HG02970 (cell line): Measurements from ENCODE around the gene DNM3.
"Not testable (repeated sequence)": the region's sequence is repeated elsewhere in the genome, so short reads cannot be mapped to it uniquely, and the experiment has no call there.

Experiments used
- ATAC-seq: cut with Tn5 transposase; IDR thresholded peaks from one replicate; pipeline ENCODE4 v1.9.1; 2021; ENCODE audit warnings: mild to moderate bottlenecking, moderate library complexity, moderate number of reproducible peaks; ENCODE audit not compliant: unreplicated experiment, low FRiP score

DNM3 gene

DNA sequence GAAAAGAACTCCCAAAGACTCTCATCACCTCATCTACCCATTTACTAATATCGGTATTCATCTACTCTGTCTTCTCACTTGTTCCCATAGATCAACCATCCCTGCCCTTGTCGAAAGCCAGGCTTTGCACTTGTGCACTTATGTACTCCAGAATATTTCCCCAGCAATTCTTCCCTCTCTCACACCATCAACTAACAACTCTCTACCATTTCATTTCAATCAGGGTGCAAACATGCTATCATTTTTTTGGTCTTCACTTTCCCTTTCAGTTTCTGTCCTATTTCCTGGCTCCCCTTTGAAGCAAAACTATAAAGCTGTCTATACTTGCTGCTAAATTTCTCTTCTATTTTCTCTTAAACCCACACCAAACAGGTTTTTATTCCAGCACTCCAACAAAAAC, 585.9 kb downstream of the DNM3 start:
- no peak for ATAC-seq

DNA sequence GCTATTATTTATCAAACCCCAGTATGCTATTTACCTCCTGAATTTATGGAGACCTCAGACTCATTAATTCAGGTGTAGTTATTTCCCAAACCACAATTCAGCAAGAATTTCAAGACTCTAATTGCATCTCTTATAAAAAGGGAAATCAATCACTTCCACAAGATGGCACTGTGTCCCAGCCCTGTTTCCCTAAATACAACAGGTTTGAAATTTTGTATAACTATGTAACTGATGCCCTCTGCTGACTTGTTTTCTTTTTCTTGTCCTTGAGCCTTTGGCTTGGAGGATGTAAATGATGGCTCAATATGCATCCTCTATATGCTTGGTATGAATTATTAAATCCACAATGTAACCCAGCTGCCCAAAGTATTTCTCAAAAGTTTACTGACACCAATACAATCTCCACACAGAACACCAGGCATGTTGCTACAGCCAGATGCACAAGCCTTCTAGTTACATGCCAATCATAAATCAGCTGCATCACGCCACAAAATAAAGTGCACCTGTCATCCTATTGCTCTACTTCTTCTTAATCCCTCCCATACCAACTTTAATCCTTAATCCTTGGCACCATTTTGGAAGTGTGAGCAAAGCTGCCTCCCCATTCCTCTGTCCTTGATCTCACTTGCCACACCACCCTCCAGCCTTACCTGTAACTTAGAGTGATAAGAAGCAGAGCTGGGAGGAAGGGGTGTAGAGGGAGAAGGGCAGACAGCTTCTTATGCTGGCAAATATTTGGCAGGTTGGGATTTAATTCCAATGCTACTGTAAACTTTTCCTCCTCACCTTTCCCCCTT, 588.2 kb downstream of the DNM3 start:
- ATAC-seq = no peak

DNA sequence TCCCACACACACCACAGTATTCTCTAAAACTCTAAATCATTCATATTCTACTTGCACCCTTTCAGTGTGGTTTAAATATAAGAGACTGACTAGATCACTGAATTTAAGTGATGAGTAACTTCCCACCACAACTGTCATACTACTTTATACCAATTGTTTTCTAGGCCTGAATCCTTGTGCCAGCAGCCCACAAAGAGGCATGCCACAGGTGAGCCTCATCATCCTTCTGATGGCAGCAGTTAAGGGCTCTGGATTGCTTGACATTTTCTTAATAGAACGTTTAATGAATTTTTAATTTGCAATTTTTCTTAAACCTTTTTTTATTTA, 588.8 kb downstream of the DNM3 start:
- ATAC-seq = no peak

DNA sequence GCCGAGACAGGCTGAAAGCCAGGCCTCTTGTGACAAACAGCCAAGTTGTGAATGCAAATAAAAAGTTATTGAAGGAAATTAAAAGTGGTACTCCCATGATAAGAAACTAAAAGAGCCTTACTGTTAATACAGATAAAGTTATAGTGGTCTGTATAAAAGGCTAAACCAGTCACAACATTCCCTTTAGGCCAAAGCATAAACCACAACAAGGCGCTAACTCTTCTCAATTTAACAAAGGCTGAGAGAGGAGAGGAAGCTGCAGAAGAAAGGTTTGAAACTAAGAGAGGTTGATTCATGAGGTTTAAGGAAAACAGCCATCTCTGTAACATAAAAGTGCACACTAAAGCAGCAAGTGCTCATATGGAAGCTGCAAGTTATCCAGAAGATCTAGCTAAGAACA, 589.9 kb downstream of the DNM3 start:
- no peak for ATAC-seq

DNA sequence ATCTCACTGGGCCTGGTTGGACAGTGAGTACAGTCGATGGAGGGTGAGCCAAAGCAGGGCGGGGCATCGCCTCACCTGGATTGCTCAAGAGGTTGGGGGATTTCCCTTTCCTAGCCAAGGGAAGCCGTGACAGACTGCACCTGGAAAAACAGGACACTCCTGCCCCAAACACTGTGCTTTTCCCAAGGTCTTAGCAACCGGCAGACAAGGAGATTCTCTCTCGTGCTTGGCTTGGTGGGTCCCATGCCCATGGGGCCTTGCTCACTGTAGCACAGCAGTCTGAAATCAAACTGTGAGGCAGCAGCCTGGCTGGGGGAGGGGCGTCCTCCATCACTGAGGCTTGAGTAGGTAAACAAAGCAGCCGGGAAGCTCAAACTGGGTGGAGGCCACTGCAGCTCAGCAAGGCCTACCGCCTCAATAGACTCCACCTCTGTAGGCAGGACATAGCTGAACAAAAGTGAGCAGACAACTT, 590.5 kb downstream of the DNM3 start:
- ATAC-seq = no peak

DNA sequence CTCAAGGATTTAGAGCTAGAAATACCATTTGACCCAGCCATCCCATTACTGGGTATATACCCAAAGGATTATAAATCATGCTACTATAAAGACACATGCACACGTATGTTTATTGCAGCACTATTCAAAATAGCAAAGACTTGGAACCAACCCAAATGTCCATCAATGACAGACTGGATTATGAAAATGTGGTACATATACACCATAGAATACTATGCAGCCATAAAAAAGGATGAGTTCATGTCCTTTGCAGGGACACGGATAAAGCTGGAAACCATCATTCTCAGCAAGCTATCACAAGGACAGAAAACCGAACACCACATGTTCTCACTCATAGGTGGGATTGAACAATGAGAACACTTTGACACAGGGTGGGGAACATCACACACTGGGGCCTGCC, 595.9 kb downstream of the DNM3 start:
- not testable (repeated sequence) for ATAC-seq

DNA sequence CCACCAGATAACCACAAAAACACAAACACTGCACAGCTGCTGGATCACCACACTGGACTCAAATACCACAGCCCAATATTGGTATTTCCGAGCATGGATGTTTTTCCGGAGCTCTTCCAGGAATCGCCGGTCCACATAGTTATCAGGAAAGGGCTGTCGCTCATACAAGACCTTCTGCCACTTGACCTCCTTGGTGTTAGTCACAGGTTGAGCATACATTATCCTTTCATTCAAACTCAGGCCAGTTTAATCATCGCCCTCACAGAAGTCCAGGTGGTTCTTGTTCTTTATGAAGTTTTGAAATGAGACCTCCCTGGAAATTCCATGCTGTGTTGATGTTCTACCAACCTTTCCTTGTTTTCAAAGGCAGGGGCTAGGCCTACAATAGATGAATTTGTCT, 601.1 kb downstream of the DNM3 start:
- ATAC-seq = no peak

DNA sequence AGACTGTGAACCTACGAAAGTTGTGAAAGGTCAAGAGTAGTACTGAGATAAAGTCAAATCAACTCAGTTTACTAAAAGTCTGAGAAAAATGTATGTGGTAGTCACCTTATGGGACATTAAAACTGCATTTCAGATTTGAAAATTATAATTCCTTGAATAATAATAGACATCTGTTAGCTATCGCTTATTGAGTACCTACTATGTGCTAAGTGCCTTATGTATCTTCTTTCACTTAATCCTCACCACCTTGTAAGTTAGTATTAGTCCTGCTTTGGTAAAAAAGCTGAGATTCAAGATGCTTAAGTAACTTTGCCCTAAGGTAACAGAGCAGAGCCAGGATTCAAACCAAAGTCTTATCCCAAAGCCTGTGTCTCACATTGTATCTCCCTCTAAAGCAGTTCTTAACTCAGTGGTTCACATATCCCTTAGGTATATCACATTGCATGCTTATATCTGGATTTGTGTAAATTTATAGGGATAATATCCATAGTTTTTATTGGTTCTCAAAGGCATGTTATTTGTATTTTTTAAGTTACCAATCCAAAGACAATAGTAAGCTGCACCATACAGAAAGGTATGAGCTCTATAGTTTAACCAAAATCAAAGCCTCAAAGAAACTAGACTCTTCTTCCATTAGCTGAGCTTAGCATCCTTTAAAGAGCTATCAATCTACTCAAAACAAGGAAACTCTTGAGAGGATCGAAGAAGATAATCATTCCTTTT, 601.7 kb downstream of the DNM3 start:
- no peak for ATAC-seq

DNA sequence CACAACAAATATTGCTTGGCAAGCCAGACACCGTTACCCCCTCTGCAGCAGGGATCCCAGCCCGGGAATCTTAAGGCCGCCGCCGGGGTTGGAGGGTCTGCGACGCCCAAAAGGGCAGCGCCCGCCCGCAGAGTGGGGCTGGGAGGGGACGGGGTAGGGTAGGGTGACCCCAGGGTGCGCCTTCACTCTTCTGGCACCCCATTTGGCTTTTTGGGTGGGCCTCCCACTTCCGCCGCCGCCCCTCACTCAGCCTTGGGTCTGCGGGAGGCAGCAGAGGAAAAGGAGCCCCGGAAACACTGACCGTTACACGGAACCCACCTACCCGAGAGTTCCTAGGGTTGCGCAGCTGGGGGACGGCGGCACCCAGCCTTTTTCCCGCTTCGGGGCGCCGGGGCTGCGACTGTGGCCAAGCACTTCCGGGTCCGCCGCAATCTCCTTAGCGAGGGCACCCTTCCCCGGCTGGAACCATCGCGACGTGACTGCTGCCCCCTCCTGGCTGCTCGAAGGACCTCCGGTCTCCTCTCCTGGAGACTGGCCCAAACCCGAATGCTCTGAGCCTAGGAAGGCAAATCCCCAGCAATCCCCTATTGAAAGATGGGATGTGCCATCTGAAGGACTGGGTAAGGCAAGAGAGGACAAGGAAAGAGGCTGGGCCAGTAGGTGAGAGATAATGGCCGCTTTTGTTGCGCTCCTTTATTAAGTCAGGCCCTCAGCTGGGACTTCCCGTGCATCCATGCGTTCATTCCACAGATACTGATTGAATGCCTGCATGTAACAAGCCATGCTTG, 602.6 kb downstream of the DNM3 start, which contains the start of gene PIGC:
Gene PIGC, minus strand, starts transcription at position 404 of the 788 bp plus-strand sequence. CDS start 1,447 bp downstream, outside the sequence.
- peak; percentile 98 for ATAC-seq

DNA sequence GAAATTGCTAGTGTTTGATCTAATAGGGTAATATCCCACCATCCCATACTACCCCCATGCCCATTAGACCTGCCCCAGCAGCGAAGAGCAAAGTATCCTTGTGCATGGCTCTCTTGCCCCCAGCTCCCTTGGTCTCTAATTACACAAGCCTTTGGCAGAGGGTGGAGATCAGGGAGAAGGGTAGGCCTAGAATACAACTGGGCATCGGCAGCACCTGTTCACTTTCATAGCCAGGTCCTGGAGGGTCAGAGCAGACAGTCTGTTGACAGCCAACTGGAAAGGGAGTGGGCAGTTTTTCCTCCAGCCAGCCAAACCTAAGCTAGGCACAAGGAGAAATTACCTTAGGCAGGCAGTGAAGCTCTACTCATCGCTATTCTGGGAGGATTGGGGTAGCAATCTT, 605.2 kb downstream of the DNM3 start:
- ATAC-seq = no peak

DNA sequence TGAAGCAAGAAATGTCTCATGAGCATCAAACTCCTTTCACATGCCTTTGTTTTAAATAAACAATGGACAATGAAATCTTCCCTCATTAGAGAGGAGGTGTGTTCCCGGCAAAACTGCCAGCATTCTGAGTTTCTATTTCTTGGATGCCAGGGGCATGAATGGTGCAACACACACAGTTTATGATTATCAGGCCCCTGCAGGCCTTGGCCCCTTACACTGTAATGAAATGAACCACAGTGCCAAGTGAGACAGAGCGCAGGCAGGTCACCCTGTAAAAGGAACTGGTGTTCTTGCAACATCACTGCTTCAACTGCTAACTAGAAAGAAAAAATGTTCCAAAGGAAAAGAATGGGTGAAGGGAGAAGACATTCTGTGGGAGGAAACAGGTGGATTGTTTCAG, 606.3 kb downstream of the DNM3 start:
- ATAC-seq = no peak

DNA sequence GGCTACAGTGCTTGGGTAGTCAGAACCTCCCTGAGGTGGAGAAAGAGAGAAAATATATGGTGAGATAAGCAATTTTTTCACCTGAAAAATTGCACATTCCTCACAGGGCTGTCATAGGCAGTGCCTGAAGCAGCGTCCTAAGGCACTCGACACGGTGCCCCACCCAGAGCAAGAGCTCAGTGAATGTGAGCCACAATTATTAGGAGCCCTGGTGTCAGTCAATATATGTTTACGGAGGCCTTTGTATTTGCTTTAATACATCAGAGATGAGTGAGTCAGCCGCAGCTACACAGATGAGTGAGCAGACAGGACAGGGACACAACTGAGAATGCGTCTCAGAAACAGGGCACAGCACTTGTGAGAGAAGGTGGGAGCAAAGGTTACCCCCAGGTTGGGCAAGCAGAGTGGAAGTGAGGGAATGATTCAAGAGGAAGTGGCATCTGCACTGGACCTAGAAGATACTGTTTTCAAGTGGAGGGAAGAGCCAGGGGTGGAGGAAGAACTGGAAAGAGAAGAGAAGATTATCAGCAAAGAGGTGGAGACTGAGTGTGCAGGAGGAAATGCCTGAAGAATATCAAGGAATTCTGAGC, 607.8 kb downstream of the DNM3 start:
- ATAC-seq = no peak

DNA sequence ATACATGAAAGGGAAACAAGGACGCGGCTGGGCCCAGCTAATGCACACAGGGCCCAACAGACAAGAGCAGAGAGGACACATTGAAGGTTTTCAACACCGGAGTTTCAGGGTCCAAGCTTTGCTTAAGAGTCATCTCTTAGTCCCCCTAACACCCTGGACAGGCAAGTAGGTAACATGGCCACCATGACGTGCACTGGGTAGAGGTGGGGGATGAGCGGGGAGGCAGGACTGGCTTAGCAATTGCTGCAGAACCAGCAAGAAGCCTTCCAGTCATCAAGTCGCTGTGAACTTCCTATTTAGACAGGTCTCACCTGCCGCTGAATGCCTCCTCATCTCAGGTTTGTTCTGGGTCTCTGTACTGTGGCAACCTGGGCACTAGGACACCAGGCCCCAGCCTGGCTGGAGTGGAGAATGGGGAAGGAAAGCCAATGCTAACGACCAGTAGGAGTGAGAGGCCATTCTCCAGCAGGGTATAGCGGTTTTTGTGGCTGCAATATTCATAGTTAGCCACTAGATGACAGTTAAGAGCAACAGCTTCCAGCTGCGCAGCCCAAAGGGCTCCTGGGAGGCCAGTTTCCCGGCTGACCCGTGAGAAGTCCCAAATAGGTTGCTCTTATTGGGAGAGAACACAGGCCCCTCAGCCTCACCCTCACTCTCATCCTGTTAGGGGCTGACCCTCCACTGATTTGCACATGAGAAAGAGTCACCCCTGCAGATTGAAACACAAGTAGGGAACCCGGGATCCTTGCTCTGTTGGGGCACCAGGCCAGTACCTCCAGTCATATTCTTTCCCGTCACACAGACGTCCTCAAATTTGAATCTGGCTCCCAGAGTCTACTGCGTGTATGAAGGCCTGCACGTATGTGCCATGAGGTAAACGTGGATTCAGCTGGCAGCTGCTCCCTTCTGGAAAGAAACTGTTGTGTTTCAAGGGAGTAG, 608.6 kb downstream of the DNM3 start:
- ATAC-seq = peak; percentile 79

DNA sequence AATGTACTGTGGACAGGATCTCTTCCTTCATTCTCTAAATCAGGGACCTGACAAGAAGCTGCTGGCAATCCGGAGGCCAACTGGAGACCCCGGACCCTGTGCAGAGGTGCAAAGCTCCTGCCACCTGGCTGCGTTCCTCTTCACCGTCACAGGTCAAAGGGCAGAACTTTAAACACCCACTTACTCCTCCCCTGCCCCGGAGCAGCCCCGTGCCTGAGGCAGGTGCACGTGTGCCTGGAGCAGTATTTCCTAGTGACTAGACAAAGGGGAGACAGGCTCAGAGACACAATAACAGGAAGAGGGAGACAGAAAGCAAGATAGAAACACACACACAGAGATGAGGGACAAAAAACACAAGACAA, 609.2 kb downstream of the DNM3 start:
- no peak for ATAC-seq

DNA sequence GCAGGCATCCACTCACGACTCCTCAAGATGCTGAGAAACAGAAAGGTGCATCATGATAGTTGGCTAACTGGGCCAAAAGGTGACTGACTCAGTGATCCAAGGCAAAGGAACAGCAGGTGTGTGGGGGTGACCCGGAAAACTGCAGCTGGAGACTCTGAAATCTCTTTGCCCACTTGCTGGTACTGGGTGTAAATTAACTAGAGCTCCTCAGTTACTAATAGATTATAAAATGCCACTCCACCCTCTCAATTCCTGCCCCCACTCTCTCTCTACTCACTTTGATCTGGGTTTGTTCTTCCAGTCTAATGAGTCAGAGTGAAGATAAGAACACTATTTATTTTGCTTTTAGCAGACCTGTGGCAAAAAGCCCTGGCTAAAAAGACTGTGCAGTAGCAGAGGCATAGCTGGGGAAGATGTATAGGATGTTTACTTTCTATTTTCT, 609.7 kb downstream of the DNM3 start:
- no peak for ATAC-seq

DNA sequence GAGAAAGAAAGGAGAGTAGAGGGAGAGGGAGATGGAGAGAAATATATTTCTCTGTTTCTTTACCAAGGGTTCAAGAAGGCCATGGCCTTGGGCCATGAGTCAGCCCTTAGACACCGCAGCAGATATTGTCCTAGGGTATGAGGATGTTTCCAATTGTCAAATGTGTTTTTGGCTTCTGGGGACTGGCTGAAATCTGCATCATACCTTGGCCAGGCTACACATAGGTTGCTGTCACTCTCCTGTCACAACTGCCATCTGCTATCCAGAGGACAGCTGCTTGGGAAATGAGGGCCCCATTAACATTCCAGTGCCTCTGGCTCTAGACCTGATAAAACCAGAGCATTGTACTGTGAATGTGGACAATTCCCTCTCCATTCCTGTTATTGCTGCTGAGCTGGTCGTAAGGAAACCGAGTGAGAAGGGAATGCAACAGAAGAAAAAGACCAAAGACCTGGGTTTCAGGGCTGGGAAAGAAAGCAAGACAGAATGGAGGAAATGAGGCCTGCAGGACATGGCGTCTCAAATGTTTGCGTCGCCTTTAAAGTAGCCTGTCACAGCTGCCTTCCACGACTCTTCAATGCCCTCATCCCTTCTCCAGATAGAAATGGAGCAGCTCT, 611.3 kb downstream of the DNM3 start:
- ATAC-seq = no peak

DNA sequence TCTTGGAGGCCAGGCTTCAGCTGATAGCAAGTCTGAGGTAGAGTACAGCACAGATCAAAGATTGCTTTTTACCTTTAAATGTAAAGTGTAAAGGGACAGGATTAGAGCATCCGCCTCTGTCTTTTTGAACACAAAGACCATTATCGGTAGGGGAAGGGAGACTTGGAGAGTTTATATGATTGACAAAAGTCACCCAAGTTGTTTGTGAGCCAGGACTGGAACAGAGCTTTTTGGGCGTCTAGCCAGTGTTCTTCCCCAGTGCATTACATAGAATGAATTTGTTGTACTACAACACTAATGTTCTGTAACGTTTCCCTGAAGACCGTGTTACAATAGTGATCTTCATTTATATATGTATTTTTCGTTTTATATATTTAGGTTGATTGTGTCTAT, 611.9 kb downstream of the DNM3 start:
- ATAC-seq = no peak

DNA sequence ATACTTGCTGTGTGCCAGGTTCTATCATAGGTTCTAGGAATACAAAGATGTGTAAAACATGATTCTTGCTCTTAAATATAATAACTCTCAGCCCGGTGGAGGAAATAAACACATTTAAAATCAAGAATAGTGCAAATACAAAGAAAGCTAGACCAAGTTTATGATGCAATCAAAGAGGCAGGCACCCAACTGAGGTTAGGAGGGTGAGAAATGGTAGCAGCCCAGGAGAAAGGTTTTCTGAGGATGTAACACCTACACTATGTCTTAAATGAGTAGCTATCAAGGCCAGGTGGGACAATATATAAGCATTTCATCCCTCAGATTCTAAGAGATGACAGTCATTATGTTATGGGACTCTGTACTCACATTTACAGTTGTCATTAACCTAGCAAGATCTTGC, 612.3 kb downstream of the DNM3 start:
- ATAC-seq = no peak

DNA sequence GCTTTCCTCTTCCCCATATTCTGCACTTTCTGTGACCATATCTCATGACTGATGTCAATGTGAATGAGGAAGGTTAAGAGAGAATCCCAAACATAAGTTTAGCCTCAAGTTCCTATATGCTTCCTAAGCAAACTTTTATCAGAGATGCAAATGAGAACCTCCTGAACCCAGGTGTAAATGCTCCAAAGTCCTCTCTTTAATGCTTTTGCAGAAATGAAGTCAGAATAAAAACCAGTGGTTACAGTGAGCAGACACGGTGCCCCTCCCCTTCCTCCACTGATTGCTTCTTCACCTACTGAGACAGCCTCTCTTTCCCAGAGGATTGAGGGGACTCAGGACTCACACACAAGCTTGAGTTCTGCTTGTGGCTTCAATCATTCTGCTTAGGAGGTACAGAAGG, 614.2 kb downstream of the DNM3 start:
- no peak for ATAC-seq
